Glomerular endothelial cell (primary cell): ENCODE results near the gene ASB4. TPM values are rescaled to one million over a fixed set of nuclear protein-coding genes. Genes with fewer than 3 reads are reported as not detected.

Source experiments
- DNase-seq: peaks from one replicate; pipeline ENCODE4 v3.0.0-alpha.2; 2011; ENCODE audit warnings: low read depth, low spot score; ENCODE audit errors: extremely low read depth
- total RNA-seq: library from RNA; depleted of rRNA; stranded (reverse); fragments of >200 nt; gene quantifications from 2 replicates; pipeline ENCODE4 v1.2.3, GENCODE V29; 2015

The ASB4 gene
- total RNA-seq, 1 donor from 2014 or later = 0.35 TPM

- no peak for DNase-seq
Observed at GRCh38 chr7:95589766-95590165, 104.0 kb downstream of the ASB4 start.

Other genes with a start within 250 kb of the ASB4 start
- not detected in 2 replicates for gene PON1, start 161.4 kb upstream of the ASB4 start, total RNA-seq
- gene PON3, start 89.6 kb upstream of the ASB4 start, total RNA-seq = not detected in 2 replicates
- gene PON2, start 50.9 kb upstream of the ASB4 start, total RNA-seq = 195 and 220 TPM in 2 replicates
- 2.2 and 8.7 TPM in 2 replicates for gene PDK4, start 110.6 kb downstream of the ASB4 start, total RNA-seq